ENCODE results near the gene PARD3.

- TF ChIP-seq CTCF (IDR thresholded peaks at IDR 0.05; ENCODE audit: low read depth, low read length, poor library complexity, severe bottlenecking) (no peak), EZH2phosphoT487 (IDR thresholded peaks at IDR 0.05; ENCODE audit: borderline replicate concordance, low read length) (no peak)
Measured at GRCh38 chr10:34644224-34644623, 170.9 kb downstream of the PARD3 start.
